GM12878 (cell line): ENCODE results near the gene MAOA. TPM values are rescaled to one million over a fixed set of nuclear protein-coding genes. Genes with fewer than 3 reads are reported as not detected.

Experiments
- ATAC-seq: fragments of 200-7000 bp; cut with Tn5 transposase; 3 replicates; pipeline ENCODE4 v1.9.1; 2020; ENCODE audit warnings: mild to moderate bottlenecking, moderate library complexity
- BruUV-seq: library from RNA; stranded (reverse); fragments of 400-500 nt; replicated peaks from 2 replicates; lab custom pipeline; 2021; lab: Mats Ljungman, UMichigan
- CTCF ChIA-PET: fragments of 300-600 bp; sonication (Branson Sonifier 250); formaldehyde crosslinking; extraction: SDS; loops from one replicate; lab custom pipeline; 2021; ENCODE audit warnings: inconsistent platforms; lab: Yijun Ruan, JAX
- POLR2A ChIA-PET: fragments of 350-600 bp; formaldehyde crosslinking; extraction: SDS; loops from one replicate; lab custom pipeline; 2021; ENCODE audit warnings: inconsistent platforms; lab: Charles Lee
- RAD21 ChIA-PET: fragments of 300-600 bp; sonication (Branson Sonifier 250); formaldehyde crosslinking; loops from one replicate; lab custom pipeline; 2023; ENCODE audit warnings: antibody characterized with exemption; ENCODE audit not compliant: unreplicated experiment; lab: Charles Lee
- SMC1A ChIA-PET: fragments of 300-600 bp; sonication (Branson Sonifier 250); formaldehyde crosslinking; loops from one replicate; lab custom pipeline; 2023; ENCODE audit not compliant: unreplicated experiment, uncharacterized antibody; lab: Charles Lee
- DNase-seq: peaks from one replicate; pipeline ENCODE4 v3.0.0-alpha.2; 2011; ENCODE audit warnings: low read depth, low spot score
- FAIRE-seq: peaks from 3 replicates; lab custom pipeline; 2011; peaks lifted over from hg19 to GRCh38; lab: Jason Lieb, UNC
- H2AFZ ChIP-seq: 2 replicates; pipeline ENCODE4 v1.6.0; 2011; ENCODE audit warnings: low read depth, low read length, control low read depth; ENCODE audit not compliant: control insufficient read depth
- H3K27ac ChIP-seq: 2 replicates; pipeline ENCODE4 v1.5.1; 2011; ENCODE audit warnings: control low read depth; ENCODE audit not compliant: control insufficient read depth, insufficient read depth
- H3K27me3 ChIP-seq, 2 experiments: replicated peaks in 1 of 2; 2 replicates each; pipeline versions ENCODE4 v1.6.0 to v1.6.1; 2011; ENCODE audit warnings: low read length in 1 of 2; ENCODE audit not compliant: control insufficient read depth in 2 of 2, insufficient read depth in 2 of 2
- H3K36me3 ChIP-seq, 2 experiments: 2 replicates each; pipeline ENCODE4 v1.5.1; 2011; ENCODE audit warnings: low read length in 1 of 2; ENCODE audit not compliant: control insufficient read depth in 2 of 2, insufficient read depth in 2 of 2
- H3K4me1 ChIP-seq: 2 replicates; pipeline ENCODE4 v1.6.1; 2011; ENCODE audit warnings: mild to moderate bottlenecking, low read length, moderate library complexity, mixed read lengths; ENCODE audit not compliant: control insufficient read depth, insufficient read depth
- H3K4me2 ChIP-seq: 2 replicates; pipeline ENCODE4 v1.6.0; 2011; ENCODE audit warnings: control low read depth; ENCODE audit not compliant: control insufficient read depth, insufficient read depth
- H3K4me3 ChIP-seq: fragments of 200-600 bp; sonication (generic); 2 replicates; pipeline ENCODE4 v1.5.1; 2016
- H3K79me2 ChIP-seq: 2 replicates; pipeline ENCODE4 v1.6.0; 2011; ENCODE audit warnings: low read length; ENCODE audit not compliant: control insufficient read depth, insufficient read depth
- H3K9ac ChIP-seq: 2 replicates; pipeline ENCODE4 v1.8.0; 2011; ENCODE audit warnings: low read length, control low read depth, mixed read lengths; ENCODE audit not compliant: control insufficient read depth, insufficient read depth
- H3K9me3 ChIP-seq: replicated peaks from 3 replicates; pipeline ENCODE4 v1.5.1; 2011; ENCODE audit warnings: mild to moderate bottlenecking, low read length; ENCODE audit not compliant: control insufficient read depth, insufficient read depth
- H4K20me1 ChIP-seq: 2 replicates; pipeline ENCODE4 v1.6.0; 2011; ENCODE audit not compliant: control insufficient read depth, insufficient read depth
- BCL11A ChIP-seq: IDR thresholded peaks from 2 replicates; pipeline ENCODE4 v1.6.1; 2011; ENCODE audit warnings: low read depth, low read length
- CBFB ChIP-seq: IDR thresholded peaks from 2 replicates; pipeline ENCODE4 v1.6.1; 2016; ENCODE audit warnings: antibody characterized with exemption, low read depth
- CEBPZ ChIP-seq: fragments of 150-350 bp; IDR thresholded peaks from 2 replicates; pipeline ENCODE4 v1.6.1; 2016; ENCODE audit warnings: low read depth, low read length
- E2F8 ChIP-seq: fragments of 450-650 bp; IDR thresholded peaks from 2 replicates; pipeline ENCODE4 v1.6.1; 2018; ENCODE audit warnings: mild to moderate bottlenecking, low read depth, moderate library complexity; ENCODE audit not compliant: partially characterized antibody
- ELK1 ChIP-seq: IDR thresholded peaks from 2 replicates; pipeline ENCODE4 v1.6.1; 2012; ENCODE audit warnings: low read depth, low read length, improper control_type of control experiment
- ETV6 ChIP-seq, 2 experiments: fragments of 450-650 bp in 1 of 2; IDR thresholded peaks in 1 of 2; conservative IDR thresholded peaks in 1 of 2; 2 replicates each; pipeline ENCODE4 v1.6.1; 2014; ENCODE audit warnings: antibody characterized with exemption in 1 of 2, borderline replicate concordance in 1 of 2, low read depth in 1 of 2, mild to moderate bottlenecking in 1 of 2, moderate library complexity in 1 of 2
- FOXK2 ChIP-seq: fragments of 450-650 bp; IDR thresholded peaks from 2 replicates; pipeline ENCODE4 v1.6.1; 2017; ENCODE audit warnings: mild to moderate bottlenecking, moderate library complexity
- IKZF2 ChIP-seq, 2 experiments: fragments of 450-650 bp; IDR thresholded peaks; 2 replicates each; pipeline ENCODE4 v1.6.1; 2017; ENCODE audit warnings: mild to moderate bottlenecking in 2 of 2, moderate library complexity in 2 of 2
- MAX ChIP-seq: IDR thresholded peaks from 2 replicates; pipeline ENCODE4 v1.6.1; 2012; ENCODE audit warnings: low read depth, low read length, improper control_type of control experiment
- MTA2 ChIP-seq: fragments of 450-650 bp; IDR thresholded peaks from 2 replicates; pipeline ENCODE4 v1.6.1; 2016; ENCODE audit warnings: low read depth, mild to moderate bottlenecking, moderate library complexity
- MTA3 ChIP-seq: IDR thresholded peaks from 2 replicates; pipeline ENCODE4 v1.6.1; 2012; ENCODE audit warnings: low read length, inconsistent platforms, borderline replicate concordance
- PML ChIP-seq: IDR thresholded peaks from 2 replicates; pipeline ENCODE4 v1.6.1; 2012; ENCODE audit warnings: low read length, inconsistent platforms
- POLR2AphosphoS2 ChIP-seq: IDR thresholded peaks from 2 replicates; pipeline ENCODE4 v1.6.1; 2011; ENCODE audit warnings: low read depth, mild to moderate bottlenecking, low read length, improper control_type of control experiment, moderate library complexity
- RFX5 ChIP-seq: IDR thresholded peaks from 2 replicates; pipeline ENCODE4 v1.6.1; 2011; ENCODE audit warnings: low read depth, low read length, improper control_type of control experiment
- RUNX3 ChIP-seq: IDR thresholded peaks from 2 replicates; pipeline ENCODE4 v1.6.1; 2012; ENCODE audit warnings: low read length, inconsistent platforms
- WRNIP1 ChIP-seq: IDR thresholded peaks from 2 replicates; pipeline ENCODE4 v1.6.1; 2011; ENCODE audit warnings: low read depth, low read length, improper control_type of control experiment, borderline replicate concordance
- ZNF207 ChIP-seq: fragments of 450-650 bp; IDR thresholded peaks from 2 replicates; pipeline ENCODE4 v1.6.1; 2014; ENCODE audit warnings: antibody characterized with exemption, mild to moderate bottlenecking, borderline replicate concordance
- WGBS: methylation state at CpG from one replicate; pipeline ENCODE4 v1.1.6; 2016; ENCODE audit warnings: low lambda C conversion rate; ENCODE audit not compliant: insufficient replicate concordance, insufficient coverage; ENCODE audit errors: missing lambda C conversion rate; 5-methylcytosine and 5-hydroxymethylcytosine counted together
- in situ Hi-C: fragments of 300-500 bp; cut with MboI; formaldehyde crosslinking; loops from 9 replicates; pipeline ENCODE4 v1.14.3; 2018; ENCODE audit warnings: mixed read lengths
- intact Hi-C: fragments of 100-400 bp; cut with micrococcal nuclease; formaldehyde crosslinking; loops from one replicate; pipeline ENCODE4 v1.14.2; 2022; ENCODE audit not compliant: unreplicated experiment
- polyA plus RNA-seq, 11 experiments: library from polyadenylated mRNA; depleted of rRNA in 4 of 11; unstranded in 6 of 11; stranded (reverse) in 5 of 11; fragments of >200 nt; fragmentation: Nextera tagmentation in 4 of 11; fragmentation: Illumina TruSeq in 1 of 11; extraction: Ambion mirVana in 4 of 11; extraction: Trizol in 1 of 11; gene quantifications; 1 replicate in 1 of 11; 2 replicates in 10 of 11; pipeline versions ENCODE4 v1.2.1 to v1.2.3, GENCODE V29; 2011 to 2016; ENCODE audit warnings: inconsistent platforms in 2 of 11, missing spikeins in 2 of 11, low read depth in 1 of 11
- total RNA-seq, 4 experiments: library from RNA; depleted of rRNA in 3 of 4; stranded (reverse); fragments of >200 nt in 3 of 4; fragmentation: Illumina TruSeq in 1 of 4; extraction: Trizol in 1 of 4; gene quantifications; 2 replicates each; pipeline versions ENCODE4 v1.2.1 to v1.2.3, GENCODE V29; 2013 to 2021

Gene MAOA
- total and polyA plus RNA-seq, 10 of the 15 experiments (the other 5 are each of a cell fraction or from before 2014, with no cell fraction given): 0.02 to 0.51 (median 0.08) TPM; not detected in 7

- TF ChIP-seq WRNIP1: no peak
Measured at GRCh38 chrX:43716696-43717095, 60.6 kb downstream of the MAOA start (continued).

- FAIRE-seq (no peak), DNase-seq (no peak), ATAC-seq (no peak)
- intact Hi-C loops: no loop called here
- no peak overlapping the region for H3K4me2 ChIP-seq
- no peaks in the 10 kb centered on the region for H3K36me3 ChIP-seq
- no peaks in the 10 kb centered on the region for H3K79me2 ChIP-seq
- H3K4me1 ChIP-seq: no peaks in the 10 kb centered on the region
- H3K9me3 ChIP-seq: no peaks in the 10 kb centered on the region
- 50% methylated on average over 1 of the region's 1 CpG for WGBS
- ChIA-PET SMC1A (no interaction called here), POLR2A (no interaction called here), RAD21 (no interaction called here), CTCF (no interaction called here)
- no peak overlapping the region for H3K27ac ChIP-seq
- in situ Hi-C loops: no loop called here
- H3K4me3 ChIP-seq: no peak overlapping the region
- H2AFZ ChIP-seq: no peak overlapping the region
- H4K20me1 ChIP-seq: no peaks in the 10 kb centered on the region
- no TSS peak for BruUV-seq
- H3K27me3 ChIP-seq: no peaks in the 10 kb centered on the region
- no peak overlapping the region for H3K9ac ChIP-seq
- TF ChIP-seq CEBPZ (no peak), MTA2 (no peak), POLR2AphosphoS2 (no peak), MAX (no peak), BCL11A (no peak), ELK1 (no peak), CBFB (no peak), MTA3 (no peak), IKZF2 (IDR thresholded peaks at IDR 0.05) (no peak), RUNX3 (no peak), ETV6 (conservative IDR thresholded peaks at IDR 0.05 in 1 of 2, IDR thresholded peaks at IDR 0.05 in 1 of 2; ENCODE audit: borderline replicate concordance in 1 of 2, low read depth in 1 of 2) (no peak), E2F8 (no peak), ZNF207 (no peak), FOXK2 (no peak), RFX5 (no peak), PML (no peak)
Measured at GRCh38 chrX:43717161-43717560, 61.1 kb downstream of the MAOA start.
